Gastrocnemius medialis (tissue), 4 donors: ENCODE data around the gene GPLD1. TPM values are rescaled to one million over a fixed set of nuclear protein-coding genes. Genes with fewer than 3 reads are reported as not detected.
A peak's percentile ranks its signal among the peaks of the same experiment; 100 is the strongest.

Experiments
- ATAC-seq, 2 donors: fragments of 150-250 bp; one replicate each; pipeline ENCODE4 v1.9.1; 2016
- DNase-seq, 2 donors: peaks; one replicate each; pipeline ENCODE4 v3.0.0-alpha.2; 2019
- H3K27ac ChIP-seq, 4 donors: fragments of 200-600 bp; sonication (generic); 1 replicate in 1 of 4; 2 replicates in 3 of 4; pipeline ENCODE4 v1.5.1; 2016 to 2018; ENCODE audit warnings: mild to moderate bottlenecking in 2 of 4, moderate library complexity in 1 of 4
- H3K27me3 ChIP-seq, 3 donors: fragments of 200-600 bp; sonication (generic) in 2 of 3; 1 replicate in 1 of 3; 2 replicates in 2 of 3; pipeline versions ENCODE4 v1.5.1 to v1.6.0; 2016 to 2019; ENCODE audit warnings: mild to moderate bottlenecking in 1 of 3, moderate library complexity in 1 of 3
- H3K36me3 ChIP-seq, 2 donors: fragments of 200-600 bp; sonication (generic) in 1 of 2; one replicate each; pipeline ENCODE4 v1.5.1; 2017 to 2018
- H3K4me1 ChIP-seq, 2 donors: fragments of 200-600 bp; sonication (generic) in 1 of 2; one replicate each; pipeline ENCODE4 v1.5.1; 2016 to 2017; ENCODE audit warnings: mild to moderate bottlenecking in 2 of 2
- H3K4me3 ChIP-seq, 4 donors: fragments of 200-600 bp; sonication (generic) in 3 of 4; 1 replicate in 1 of 4; 2 replicates in 3 of 4; pipeline ENCODE4 v1.5.1; 2016 to 2019; ENCODE audit warnings: mild to moderate bottlenecking in 2 of 4
- H3K9me3 ChIP-seq, 3 donors: fragments of 200-600 bp; sonication (generic) in 2 of 3; 1 replicate in 1 of 3; 2 replicates in 2 of 3; pipeline ENCODE4 v1.5.1; 2016 to 2019
- CTCF ChIP-seq, 5 experiments: fragments of 450-650 bp in 3 of 5; fragments of 200-600 bp in 2 of 5; sonication (generic) in 2 of 5; IDR thresholded peaks in 4 of 5; conservative IDR thresholded peaks in 1 of 5; 1 replicate in 4 of 5; 2 replicates in 1 of 5; pipeline ENCODE4 v1.5.1; 2016 to 2019; ENCODE audit warnings: antibody characterized with exemption in 5 of 5, mild to moderate bottlenecking in 3 of 5, moderate library complexity in 3 of 5
- POLR2A ChIP-seq, 2 donors: fragments of 450-650 bp; IDR thresholded peaks; one replicate each; pipeline ENCODE4 v1.6.1; 2017; ENCODE audit warnings: antibody characterized with exemption in 2 of 2, mild to moderate bottlenecking in 2 of 2, moderate library complexity in 2 of 2
- in situ Hi-C, 4 donors: fragments of 200-750 bp; cut with MboI; loops; one replicate each; pipeline versions ENCODE4 v1.15.0 to v1.8.0; 2017; ENCODE audit warnings: low sequenced_read_pairs in 4 of 4
- intact Hi-C: fragments of 100-400 bp; cut with DNase I; formaldehyde crosslinking; loops from one replicate; pipeline ENCODE4 v1.15.1; 2023; ENCODE audit warnings: low total_unique reads
- total RNA-seq, 4 donors: library from RNA; depleted of rRNA; stranded (reverse); fragments of >200 nt; gene quantifications; one replicate each; pipeline versions ENCODE4 v1.1.0 to v1.2.3, GENCODE V29; 2016

Gene GPLD1
- total RNA-seq = 1 to 10 TPM in 1 of 4 donors, under 1 TPM in 3; 0.07 to 1.2 (median 0.28) TPM

GRCh38 chr6:24489470-24489869 is at the start of gene GPLD1:
TSS of gene GPLD1 (minus strand) at chr6:24489578. CDS start at chr6:24489511, 67 bp downstream.
- Histone ChIP-seq H3K9me3 (no peaks in the 10 kb centered on the region), H3K4me3 (no peak within 1 kb of the TSS), H3K36me3 (no peaks in the 10 kb centered on the region), H3K4me1 (peaks cover 21 to 24% of the 10 kb centered on the region in 2 donors), H3K27me3 (no peaks in the 10 kb centered on the region), H3K27ac (peak within 1 kb of the TSS in 3 of 4 donors; percentile 40 to 73 (median 42))
- intact Hi-C loops (no loop called here), in situ Hi-C loops (no loop called here)
- ATAC-seq (no peak), DNase-seq (no peak)
- no peak for TF ChIP-seq POLR2A (IDR thresholded peaks at IDR 0.05)
- no peak for TF ChIP-seq CTCF (IDR thresholded peaks at IDR 0.05 in 4 of 5, conservative IDR thresholded peaks at IDR 0.05 in 1 of 5)

DNA sequence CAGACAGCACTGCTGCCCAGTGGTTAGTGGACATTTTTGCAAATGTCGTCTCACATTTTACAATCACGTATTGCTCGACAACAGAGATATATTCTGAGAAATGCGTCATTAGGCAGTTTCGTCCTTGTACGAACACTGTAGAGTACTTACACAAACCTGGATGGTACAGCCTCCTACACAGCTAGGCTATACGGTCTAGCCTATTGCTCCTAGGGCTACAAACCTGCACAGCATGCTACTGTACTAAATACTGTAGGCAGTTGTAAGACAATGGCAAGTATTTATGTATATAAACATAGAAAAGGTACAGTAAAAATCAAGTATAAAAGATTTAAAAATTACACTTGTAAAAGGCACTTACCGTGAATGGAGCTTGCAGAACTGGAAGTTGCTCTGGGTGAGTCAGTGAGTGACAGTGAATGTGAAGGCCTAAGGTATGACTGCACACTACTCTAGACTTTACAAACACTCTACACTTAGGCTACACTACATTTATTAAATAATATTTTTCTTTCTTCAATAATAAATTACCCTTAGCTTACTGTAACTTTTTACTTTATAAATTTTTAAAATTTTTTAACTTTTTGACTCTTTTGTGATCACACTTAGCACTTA is 48.5 kb upstream of the GPLD1 start:
- no peaks in the 10 kb centered on the region for H3K4me1 ChIP-seq
- peaks cover 7 to 24% of the 10 kb centered on the region in 2 donors for H3K36me3 ChIP-seq
- H3K27me3 ChIP-seq = no peaks in the 10 kb centered on the region
- no peak overlapping the region for H3K27ac ChIP-seq
- ATAC-seq (no peak), DNase-seq (no peak)
- in situ Hi-C loops (no loop called here), intact Hi-C loops (no loop called here)
- no peak for TF ChIP-seq POLR2A (IDR thresholded peaks at IDR 0.05)
- H3K9me3 ChIP-seq = no peaks in the 10 kb centered on the region
- H3K4me3 ChIP-seq = no peak overlapping the region

DNA sequence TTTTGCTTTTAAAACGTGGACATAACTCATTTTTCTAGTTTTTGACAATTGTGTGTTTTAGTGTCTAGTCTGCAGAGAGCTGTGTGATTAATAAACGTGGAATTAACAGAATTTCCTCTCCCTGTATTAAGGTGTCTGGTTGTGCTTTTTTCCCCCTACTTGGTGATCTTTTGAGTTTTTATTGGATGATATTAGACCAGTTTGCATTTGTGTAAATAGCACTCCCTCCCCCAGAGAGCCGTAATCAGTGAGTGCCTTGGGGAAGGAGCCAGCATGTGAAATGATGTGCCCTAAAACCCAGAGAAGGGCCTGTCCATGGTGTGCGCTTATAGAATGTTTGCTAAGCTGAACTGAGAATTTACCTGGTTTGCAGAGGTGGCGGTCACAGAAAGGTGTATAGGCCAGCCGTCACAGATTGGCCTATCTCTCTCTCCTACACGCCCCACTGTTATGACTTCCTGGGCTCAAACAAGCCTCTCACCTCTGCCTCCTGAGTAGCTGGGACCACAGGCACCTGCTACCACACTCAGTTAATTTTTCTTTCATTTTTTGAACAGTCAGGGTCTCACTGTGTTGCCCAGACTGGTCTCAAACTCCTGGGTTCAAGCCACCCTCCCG is 47.8 kb upstream of the GPLD1 start:
- intact Hi-C loops = no loop called here
- TF ChIP-seq CTCF (IDR thresholded peaks at IDR 0.05 in 4 of 5, conservative IDR thresholded peaks at IDR 0.05 in 1 of 5) = no peak
- TF ChIP-seq POLR2A (IDR thresholded peaks at IDR 0.05) = no peak
- Histone ChIP-seq H3K4me3 (no peak overlapping the region), H3K4me1 (no peaks in the 10 kb centered on the region), H3K27me3 (no peaks in the 10 kb centered on the region), H3K9me3 (no peaks in the 10 kb centered on the region), H3K27ac (no peak overlapping the region), H3K36me3 (peaks cover 7 to 28% of the 10 kb centered on the region in 2 donors)
- DNase-seq (no peak), ATAC-seq (no peak)
- in situ Hi-C loops = no loop called here

GRCh38 chr6:24536466-24536865 is 47.1 kb upstream of the GPLD1 start:
- H3K36me3 ChIP-seq = peaks cover 7 to 32% of the 10 kb centered on the region in 2 donors
- TF ChIP-seq POLR2A (IDR thresholded peaks at IDR 0.05) (no peak), CTCF (IDR thresholded peaks at IDR 0.05 in 4 of 5, conservative IDR thresholded peaks at IDR 0.05 in 1 of 5) (no peak)
- no peaks in the 10 kb centered on the region for H3K9me3 ChIP-seq
- no peak overlapping the region for H3K4me3 ChIP-seq
- no peak overlapping the region for H3K27ac ChIP-seq
- intact Hi-C loops (no loop called here), in situ Hi-C loops (no loop called here)
- H3K27me3 ChIP-seq = no peaks in the 10 kb centered on the region
- no peaks in the 10 kb centered on the region for H3K4me1 ChIP-seq
- ATAC-seq (no peak), DNase-seq (no peak)

DNA sequence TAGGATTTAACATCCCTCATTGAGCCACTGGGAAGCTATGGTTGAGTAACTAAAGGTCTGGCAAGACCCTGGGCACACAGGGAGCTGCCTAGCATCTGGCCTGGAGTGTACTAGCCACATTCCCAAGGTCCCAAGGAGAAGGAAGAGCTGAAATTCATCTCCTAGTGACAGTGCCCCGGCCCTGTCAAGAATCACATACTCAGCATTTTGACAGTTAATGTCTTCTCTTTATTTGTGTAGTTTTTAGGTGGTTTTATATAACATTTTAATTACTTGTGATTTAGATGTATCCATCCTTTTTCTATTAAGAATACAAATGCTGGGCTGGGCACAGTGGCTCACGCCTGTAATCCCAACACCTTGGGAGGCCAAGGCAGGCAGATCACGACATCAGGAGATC is 45.8 kb upstream of the GPLD1 start:
- in situ Hi-C loops (no loop called here), intact Hi-C loops (no loop called here)
- no peak overlapping the region for H3K4me3 ChIP-seq
- peaks cover 7 to 36% of the 10 kb centered on the region in 2 donors for H3K36me3 ChIP-seq
- no peaks in the 10 kb centered on the region for H3K27me3 ChIP-seq
- no peak for TF ChIP-seq CTCF (IDR thresholded peaks at IDR 0.05 in 4 of 5, conservative IDR thresholded peaks at IDR 0.05 in 1 of 5)
- no peak for TF ChIP-seq POLR2A (IDR thresholded peaks at IDR 0.05)
- ATAC-seq (no peak), DNase-seq (no peak)
- no peaks in the 10 kb centered on the region for H3K9me3 ChIP-seq
- no peaks in the 10 kb centered on the region for H3K4me1 ChIP-seq
- no peak overlapping the region for H3K27ac ChIP-seq
